ENCODE measurements around the gene SMC6.

The SMC6 gene

DNA sequence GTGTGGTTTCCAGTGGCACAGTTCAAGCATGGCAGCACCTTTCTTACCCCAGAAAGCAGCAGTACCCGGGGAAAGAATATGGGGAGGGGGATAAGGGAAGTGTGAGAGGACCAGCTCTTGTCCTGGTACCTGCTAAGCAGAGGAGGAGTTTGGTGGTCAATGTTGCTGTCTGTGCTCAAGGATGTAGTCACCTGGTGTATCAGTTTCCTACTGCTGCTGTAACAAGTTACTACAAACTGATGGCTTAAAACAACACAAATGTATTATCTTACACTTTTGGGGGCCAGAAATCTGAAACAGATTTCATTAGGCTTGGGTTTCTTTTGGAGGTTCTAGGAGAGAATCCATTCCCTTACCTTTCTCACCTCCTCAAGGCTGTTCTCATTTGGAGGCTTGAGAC lies 135.7 kb downstream of the SMC6 start:
- DNase-seq (ENCODE audit: extremely low read depth, insufficient read length), result no peak
- Histone ChIP-seq H3K4me3 (replicated peaks; ENCODE audit: low read depth, low read length) (no peak overlapping the region), H3K27me3 (replicated peaks; ENCODE audit: control insufficient read depth, insufficient read depth, low read length) (no peaks in the 10 kb centered on the region; the same call in 1 of the 2 replicates), H3K36me3 (ENCODE audit: control insufficient read depth, insufficient read depth, low read length) (no peaks in the 10 kb centered on the region)
- TF ChIP-seq, protein P1, sequence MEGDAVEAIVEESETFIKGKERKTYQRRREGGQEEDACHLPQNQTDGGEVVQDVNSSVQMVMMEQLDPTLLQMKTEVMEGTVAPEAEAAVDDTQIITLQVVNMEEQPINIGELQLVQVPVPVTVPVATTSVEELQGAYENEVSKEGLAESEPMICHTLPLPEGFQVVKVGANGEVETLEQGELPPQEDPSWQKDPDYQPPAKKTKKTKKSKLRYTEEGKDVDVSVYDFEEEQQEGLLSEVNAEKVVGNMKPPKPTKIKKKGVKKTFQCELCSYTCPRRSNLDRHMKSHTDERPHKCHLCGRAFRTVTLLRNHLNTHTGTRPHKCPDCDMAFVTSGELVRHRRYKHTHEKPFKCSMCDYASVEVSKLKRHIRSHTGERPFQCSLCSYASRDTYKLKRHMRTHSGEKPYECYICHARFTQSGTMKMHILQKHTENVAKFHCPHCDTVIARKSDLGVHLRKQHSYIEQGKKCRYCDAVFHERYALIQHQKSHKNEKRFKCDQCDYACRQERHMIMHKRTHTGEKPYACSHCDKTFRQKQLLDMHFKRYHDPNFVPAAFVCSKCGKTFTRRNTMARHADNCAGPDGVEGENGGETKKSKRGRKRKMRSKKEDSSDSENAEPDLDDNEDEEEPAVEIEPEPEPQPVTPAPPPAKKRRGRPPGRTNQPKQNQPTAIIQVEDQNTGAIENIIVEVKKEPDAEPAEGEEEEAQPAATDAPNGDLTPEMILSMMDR (IDR thresholded peaks at IDR 0.05; ENCODE audit: insufficient read depth, low read length, poor library complexity, severe bottlenecking), result no peak

DNA sequence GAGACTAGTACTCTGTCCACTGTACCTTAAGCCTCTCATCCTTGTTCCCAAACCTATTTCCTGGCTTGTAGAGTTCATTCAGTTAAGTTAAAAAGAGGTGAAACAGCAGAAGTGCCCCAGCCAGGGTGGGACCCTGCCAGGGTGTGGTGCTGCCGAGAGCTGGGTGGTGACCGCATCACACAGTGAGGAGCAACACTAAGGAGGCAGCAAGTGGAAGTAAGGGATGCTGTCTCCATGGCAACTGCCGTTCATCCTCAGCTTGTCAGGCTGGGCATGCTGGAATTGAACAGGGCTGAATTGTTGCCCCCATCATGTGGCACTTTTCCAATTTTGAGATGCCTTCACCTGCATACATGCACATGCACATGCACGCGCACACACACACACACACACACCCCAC lies 136.1 kb downstream of the SMC6 start:
- Histone ChIP-seq H3K27me3 (replicated peaks; ENCODE audit: control insufficient read depth, insufficient read depth, low read length) (no peaks in the 10 kb centered on the region; the same call in 1 of the 2 replicates), H3K4me3 (replicated peaks; ENCODE audit: low read depth, low read length) (no peak overlapping the region), H3K36me3 (ENCODE audit: control insufficient read depth, insufficient read depth, low read length) (no peaks in the 10 kb centered on the region)
- TF ChIP-seq, protein P1 (IDR thresholded peaks at IDR 0.05; ENCODE audit: insufficient read depth, low read length, poor library complexity, severe bottlenecking), result no peak
- no peak for DNase-seq (ENCODE audit: extremely low read depth, insufficient read length)

DNA sequence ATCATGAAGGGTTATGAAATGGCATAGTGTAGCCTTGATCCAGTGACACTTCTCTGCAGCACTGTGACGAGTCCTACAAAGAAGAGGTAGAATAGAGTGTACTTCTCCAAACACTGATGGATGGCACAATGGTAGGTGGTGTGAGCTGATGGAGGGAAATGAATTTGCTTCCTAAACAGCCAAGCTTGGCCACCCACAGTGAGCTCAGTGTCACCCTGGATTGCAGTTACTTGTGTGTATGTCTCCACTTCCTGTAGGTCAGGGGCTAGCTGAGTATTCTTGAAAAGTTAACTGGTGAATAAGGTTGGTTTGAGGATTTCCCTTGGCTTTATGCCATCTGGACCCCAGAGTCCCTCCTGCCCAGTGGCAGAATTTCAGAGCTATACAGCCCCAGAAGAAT lies 137.2 kb downstream of the SMC6 start:
- DNase-seq (ENCODE audit: extremely low read depth, insufficient read length), result no peak
- H3K27me3 ChIP-seq (replicated peaks; ENCODE audit: control insufficient read depth, insufficient read depth, low read length), result no peaks in the 10 kb centered on the region; the same call in 1 of the 2 replicates
- H3K36me3 ChIP-seq (ENCODE audit: control insufficient read depth, insufficient read depth, low read length), result no peaks in the 10 kb centered on the region
- H3K4me3 ChIP-seq (replicated peaks; ENCODE audit: low read depth, low read length), result no peak overlapping the region
- TF ChIP-seq, protein P1 (IDR thresholded peaks at IDR 0.05; ENCODE audit: insufficient read depth, low read length, poor library complexity, severe bottlenecking), result no peak

DNA sequence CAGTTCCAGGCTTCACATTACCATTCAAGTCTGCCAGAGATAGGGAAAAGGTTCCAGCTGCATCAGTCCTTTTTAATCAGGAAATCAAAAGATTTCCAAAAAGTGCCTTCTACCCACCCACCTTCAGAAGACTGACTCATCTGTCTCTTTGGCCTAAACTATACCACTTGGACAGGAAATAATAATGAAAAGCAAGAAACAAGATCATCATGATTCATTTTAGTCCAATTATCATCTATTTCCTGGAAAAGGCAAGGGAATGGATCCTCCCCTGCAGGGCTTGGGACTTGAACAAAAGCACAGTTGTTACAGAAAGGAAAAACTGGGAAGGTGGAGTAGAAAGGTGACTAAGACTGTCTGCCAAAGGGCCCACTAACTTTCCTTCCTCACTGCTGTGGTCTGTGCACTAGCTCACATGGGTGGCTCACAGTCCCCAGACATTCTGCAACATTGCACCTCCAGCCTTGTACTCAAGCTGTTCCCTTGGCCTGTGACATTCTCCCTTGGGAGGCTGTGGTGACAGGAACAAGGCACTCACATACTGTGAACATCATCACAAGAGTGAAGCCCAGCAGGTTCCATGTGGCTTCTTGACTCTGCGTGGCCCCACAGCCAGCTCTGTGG lies 137.8 kb downstream of the SMC6 start:
- no peak for DNase-seq (ENCODE audit: extremely low read depth, insufficient read length)
- TF ChIP-seq, protein P1 (IDR thresholded peaks at IDR 0.05; ENCODE audit: insufficient read depth, low read length, poor library complexity, severe bottlenecking), result no peak
- Histone ChIP-seq H3K4me3 (replicated peaks; ENCODE audit: low read depth, low read length) (no peak overlapping the region), H3K27me3 (replicated peaks; ENCODE audit: control insufficient read depth, insufficient read depth, low read length) (no peaks in the 10 kb centered on the region; the same call in 1 of the 2 replicates), H3K36me3 (ENCODE audit: control insufficient read depth, insufficient read depth, low read length) (no peaks in the 10 kb centered on the region)

DNA sequence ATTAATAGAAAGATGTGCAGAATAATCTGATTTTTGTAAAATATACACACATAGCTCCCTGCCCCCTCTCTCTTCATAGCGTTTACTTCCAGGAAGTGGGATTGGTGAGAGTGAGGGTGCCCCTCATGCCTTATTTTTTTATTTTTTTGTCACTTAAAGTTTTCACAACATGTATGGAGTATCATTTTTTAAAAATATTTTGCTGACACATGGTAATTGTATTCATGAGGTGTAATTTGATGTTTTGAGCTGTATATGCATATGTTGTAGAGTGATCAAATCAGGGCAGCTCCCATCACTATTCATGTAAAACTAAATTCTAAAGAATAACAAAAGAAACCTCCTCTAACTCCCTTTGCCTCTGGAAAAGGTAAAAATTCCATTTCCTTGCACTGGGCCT lies 138.5 kb downstream of the SMC6 start:
- DNase-seq (ENCODE audit: extremely low read depth, insufficient read length), result no peak
- no peaks in the 10 kb centered on the region; the same call in 1 of the 2 replicates for H3K27me3 ChIP-seq (replicated peaks; ENCODE audit: control insufficient read depth, insufficient read depth, low read length)
- TF ChIP-seq, protein P1 (IDR thresholded peaks at IDR 0.05; ENCODE audit: insufficient read depth, low read length, poor library complexity, severe bottlenecking), result no peak

More for the DNA sequence above, 138.5 kb downstream of the SMC6 start:
- no peaks in the 10 kb centered on the region for H3K36me3 ChIP-seq (ENCODE audit: control insufficient read depth, insufficient read depth, low read length)
- no peak overlapping the region for H3K4me3 ChIP-seq (replicated peaks; ENCODE audit: low read depth, low read length)
